GM18873 (cell line): Measurements from ENCODE around the gene TEX53.

Experiments used
- ATAC-seq: cut with Tn5 transposase; IDR thresholded peaks from one replicate; pipeline ENCODE4 v1.9.1; 2021; ENCODE audit warnings: mild to moderate bottlenecking, moderate library complexity, moderate number of reproducible peaks; ENCODE audit not compliant: unreplicated experiment, low FRiP score

TEX53 gene

DNA sequence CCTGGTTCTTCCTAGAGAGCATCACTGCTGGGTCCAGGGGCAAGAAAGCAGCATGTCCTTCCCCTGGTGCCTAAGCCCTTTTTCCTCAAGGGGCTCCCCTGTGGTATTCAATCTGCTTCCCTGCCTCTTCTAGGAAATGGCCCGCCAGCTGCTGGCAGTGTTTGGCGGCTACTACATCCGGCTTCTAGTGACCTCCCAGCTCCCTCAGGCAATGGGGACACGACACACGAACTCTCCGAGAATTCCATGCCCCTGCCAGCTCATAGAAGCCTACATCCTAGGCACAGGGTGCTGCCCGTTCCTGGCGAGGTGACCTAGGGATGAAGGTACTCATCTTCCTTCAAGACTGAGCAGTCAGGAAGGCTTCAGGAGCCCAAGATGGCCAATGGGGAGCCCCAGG, 14.6 kb downstream of the TEX53 start:
- ATAC-seq = no peak

DNA sequence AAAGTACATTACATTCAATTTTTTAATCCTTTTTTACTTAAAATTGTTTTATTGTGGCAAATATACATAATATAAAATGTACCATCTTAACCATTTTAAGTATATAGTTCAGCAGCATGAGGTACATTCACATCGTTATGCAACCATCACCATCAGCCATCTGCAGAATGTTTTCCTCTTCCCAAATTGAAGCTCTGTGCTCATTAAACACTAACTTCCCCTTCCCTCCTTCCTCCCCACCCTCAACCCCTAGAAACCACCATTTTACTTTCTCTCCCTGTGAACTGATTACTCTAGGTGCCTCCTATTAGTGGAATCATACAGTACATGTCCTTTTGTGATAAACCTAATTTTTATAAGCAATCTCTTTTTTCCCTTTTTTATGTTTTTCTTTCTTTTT, 15.6 kb downstream of the TEX53 start:
- no peak for ATAC-seq

GRCh38 chr9:114638404-114638803, 19.2 kb downstream of the TEX53 start:
- ATAC-seq = no peak

DNA sequence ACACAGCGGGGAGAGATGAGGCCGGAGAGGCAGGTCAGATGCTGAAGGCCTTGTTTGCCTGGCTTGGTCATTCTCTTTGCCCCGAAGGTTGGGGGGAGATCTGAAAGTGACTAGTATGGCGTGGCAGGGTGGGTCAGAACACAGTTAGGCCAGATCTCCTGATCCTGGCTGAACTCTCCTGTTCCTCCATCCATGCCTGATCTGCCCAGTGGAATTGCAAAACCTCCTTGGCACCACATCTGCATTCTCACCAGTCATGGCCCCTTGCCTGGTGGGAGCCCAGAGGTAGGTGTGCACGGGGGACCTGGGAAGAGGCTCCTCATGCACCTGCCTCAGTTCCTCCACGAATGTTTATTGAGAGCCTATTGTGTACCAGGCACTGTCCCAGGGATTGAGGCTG, 23.2 kb downstream of the TEX53 start:
- ATAC-seq = no peak

DNA sequence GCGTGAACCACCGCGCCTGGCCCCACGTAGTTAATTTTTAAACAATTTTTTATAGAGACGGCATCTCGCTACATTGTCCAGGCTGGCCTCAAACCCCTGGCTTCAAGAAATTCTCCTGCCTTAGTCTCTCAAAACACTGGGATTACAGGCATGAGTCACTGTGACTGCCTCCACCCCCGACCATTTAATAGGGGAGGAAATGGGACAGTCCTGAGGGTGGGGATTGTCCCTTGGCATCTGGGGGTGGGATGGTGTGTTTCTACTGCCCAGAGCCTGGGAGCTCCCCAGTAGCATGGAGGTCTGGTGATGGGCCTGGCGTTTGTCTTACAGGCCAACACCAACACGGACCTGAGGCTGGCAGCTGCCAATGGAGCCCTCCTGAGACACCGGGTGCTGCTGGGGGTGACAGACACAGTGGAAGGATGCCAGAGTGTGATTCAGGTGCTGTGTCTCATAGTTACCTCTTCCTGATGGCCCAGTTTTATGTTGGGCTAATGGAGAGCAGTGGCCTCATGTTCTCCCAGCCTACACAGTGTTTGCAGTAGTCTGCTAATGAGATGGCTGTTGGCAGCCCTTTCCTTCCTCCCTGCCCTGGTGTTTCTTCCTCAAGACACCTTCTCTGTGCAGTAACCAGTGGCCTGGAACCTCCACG, 24.0 kb downstream of the TEX53 start:
- no peak for ATAC-seq

- no peak for ATAC-seq
These were observed 26.4 kb downstream of the TEX53 start for GRCh38 chr9:114631166-114631565.

DNA sequence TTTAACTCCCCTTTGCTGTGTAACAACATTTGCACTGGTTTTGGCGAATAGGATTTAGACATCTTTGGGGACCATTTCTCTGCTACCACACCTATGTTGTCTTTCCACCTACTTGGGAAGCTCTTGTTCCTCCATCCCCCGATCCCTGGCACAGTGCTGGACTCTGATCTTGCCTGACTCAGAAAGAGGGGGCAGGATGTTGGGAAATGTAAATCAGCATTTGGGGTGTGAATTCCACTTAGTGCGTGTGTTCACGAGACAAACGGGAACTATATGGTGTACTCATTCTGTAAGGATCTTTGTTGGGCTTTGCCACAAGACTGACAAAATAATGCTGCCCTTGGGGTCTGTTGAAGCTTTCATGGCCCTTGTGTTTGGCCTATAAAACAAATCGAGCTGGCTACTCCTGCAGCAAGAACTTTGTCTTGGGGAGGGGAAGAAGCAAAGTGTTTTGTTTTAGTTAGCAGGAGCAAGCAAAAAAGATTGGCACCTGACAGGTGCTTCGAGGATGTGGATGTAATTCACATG, 28.0 kb downstream of the TEX53 start:
- no peak for ATAC-seq

DNA sequence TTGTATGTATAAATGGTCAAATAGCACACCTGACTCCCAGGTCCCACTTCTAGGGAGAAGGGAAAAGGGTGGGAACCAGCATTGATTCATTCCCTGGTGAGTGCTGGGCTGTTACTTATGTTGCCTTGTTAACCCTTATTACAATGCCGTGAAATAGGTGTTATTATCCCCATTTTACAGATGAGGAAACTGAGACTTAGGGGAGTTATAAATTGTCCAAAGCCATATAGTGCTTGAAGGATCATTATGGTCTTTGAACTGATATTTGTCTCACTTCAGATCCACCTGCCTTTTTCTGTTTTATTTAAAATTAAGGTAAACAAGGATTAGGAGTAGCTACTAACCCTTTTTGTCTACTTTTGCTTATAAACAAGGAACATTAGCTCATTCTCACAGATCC, 30.1 kb downstream of the TEX53 start:
- no peak for ATAC-seq

GRCh38 chr9:114626415-114627020, 31.1 kb downstream of the TEX53 start:
- ATAC-seq = no peak

DNA sequence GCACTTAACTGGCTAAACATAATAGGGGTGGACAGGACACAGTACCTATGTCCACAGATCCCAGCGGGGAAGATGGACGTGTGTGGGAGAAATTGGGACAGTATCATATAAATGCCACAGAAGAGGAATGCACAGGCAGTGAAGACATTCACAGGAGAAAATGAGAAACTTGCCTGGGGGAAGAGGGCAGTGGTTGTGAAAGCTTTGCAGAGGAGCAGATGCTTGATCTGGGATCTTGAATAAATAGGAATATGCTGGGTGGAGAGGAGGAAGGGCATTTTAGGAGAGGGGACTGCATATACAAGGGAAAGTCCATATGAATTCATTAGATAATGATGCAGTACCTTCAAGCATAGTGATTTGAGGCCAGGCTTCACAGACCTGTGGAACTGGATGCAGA, 32.9 kb downstream of the TEX53 start:
- no peak for ATAC-seq

GRCh38 chr9:114621975-114622609, 35.5 kb downstream of the TEX53 start:
- no peak for ATAC-seq

DNA sequence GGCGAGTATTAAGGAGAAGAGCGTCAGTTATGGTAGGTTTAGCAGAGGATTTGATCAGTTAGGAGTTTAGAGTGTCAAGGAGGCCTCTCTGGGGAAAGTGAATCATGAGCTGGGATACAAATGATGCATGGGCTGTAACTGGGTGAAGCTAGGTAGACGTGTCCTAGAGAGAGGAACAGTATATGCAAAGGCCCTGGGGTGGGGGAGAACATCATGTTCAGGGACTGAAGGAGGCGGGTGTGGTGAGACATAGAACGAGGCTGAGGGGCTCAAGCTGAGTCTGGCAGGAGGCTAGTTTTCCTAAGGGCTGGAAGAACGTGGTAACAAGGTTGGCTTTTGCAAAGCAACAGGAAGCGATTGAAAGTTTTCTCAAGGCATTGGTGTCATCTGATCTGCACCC, 36.0 kb downstream of the TEX53 start:
- no peak for ATAC-seq

DNA sequence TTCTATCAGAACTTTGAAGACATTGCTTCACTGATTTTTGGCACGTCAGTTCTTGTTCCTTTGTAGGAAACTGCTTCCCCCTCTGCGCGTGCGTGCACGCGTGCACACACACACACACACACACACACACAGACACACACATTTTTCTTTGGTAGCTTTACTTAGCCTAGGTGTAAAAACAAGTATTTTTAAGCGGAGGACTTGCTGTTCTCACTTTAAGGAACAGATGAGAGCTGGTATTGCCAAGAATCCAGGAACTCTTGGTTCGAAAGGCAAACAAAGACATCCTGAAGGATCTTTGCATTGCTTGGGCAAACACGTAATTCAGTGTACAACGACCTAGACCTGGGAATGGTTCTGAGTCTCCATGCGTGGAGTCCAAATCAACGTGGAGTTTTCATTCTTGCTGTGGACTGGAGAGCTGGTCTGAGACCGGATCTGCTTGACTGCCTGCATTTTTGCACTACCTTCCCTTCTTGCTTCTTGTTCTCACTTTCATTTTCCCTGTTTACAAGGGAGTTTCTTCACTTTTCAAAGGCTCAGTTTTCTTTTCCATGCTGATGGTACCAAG, 38.3 kb downstream of the TEX53 start:
- ATAC-seq = no peak

- ATAC-seq = peak; percentile 66
These were observed 40.7 kb downstream of the TEX53 start for GRCh38 chr9:114616684-114617520.

DNA sequence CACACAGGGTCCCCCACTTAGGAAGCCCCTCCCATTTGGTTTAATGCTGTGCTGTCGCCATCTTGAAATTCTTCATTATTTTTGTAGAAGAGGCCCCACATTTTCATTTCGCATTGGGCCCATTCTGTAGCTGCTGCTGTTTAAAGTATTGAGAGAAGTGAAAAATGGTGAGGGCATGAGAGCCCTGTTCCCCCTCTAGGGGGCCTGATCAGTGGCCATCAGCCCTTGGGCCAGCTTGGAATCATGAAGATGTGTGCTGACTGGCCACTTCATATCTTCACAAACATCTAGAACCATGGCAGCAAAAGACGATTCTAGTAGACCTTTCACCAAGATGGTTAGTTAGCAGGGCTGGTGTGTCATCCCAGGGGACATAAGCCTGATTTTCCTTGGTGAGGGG, 43.2 kb downstream of the TEX53 start:
- ATAC-seq = no peak

- no peak for ATAC-seq
These were observed 43.7 kb downstream of the TEX53 start for GRCh38 chr9:114613919-114614318.

- no peak for ATAC-seq
These were observed 44.5 kb downstream of the TEX53 start for GRCh38 chr9:114613087-114613486.

GRCh38 chr9:114612272-114612923, 45.2 kb downstream of the TEX53 start:
- ATAC-seq = no peak

- ATAC-seq = no peak
These were observed 45.9 kb downstream of the TEX53 start for GRCh38 chr9:114611516-114612271.

- ATAC-seq = no peak
These were observed 49.1 kb downstream of the TEX53 start for GRCh38 chr9:114608525-114608796.
